Endothelial cell of umbilical vein (primary cell): ENCODE results near the gene ZDHHC11B. TPM values are rescaled to one million over a fixed set of nuclear protein-coding genes. Genes with fewer than 3 reads are reported as not detected.

Experiments used
- BruUV-seq: library from RNA; stranded (reverse); fragments of 400-500 nt; replicated peaks from 2 replicates; lab custom pipeline; 2021; lab: Mats Ljungman, UMichigan
- CTCF ChIA-PET: fragments of 300-600, 350-600 bp; sonication (Branson Sonifier 250); formaldehyde crosslinking; loops from one replicate; lab custom pipeline; 2021; ENCODE audit warnings: antibody characterized with exemption, inconsistent platforms; lab: Charles Lee
- POLR2A ChIA-PET: fragments of 300-600, 350-600 bp; sonication (Branson Sonifier 250); formaldehyde crosslinking; loops from one replicate; lab custom pipeline; 2021; ENCODE audit warnings: antibody characterized with exemption, inconsistent platforms; lab: Charles Lee
- DNase-seq: peaks from one replicate; pipeline ENCODE4 v3.0.0-alpha.2; 2011; ENCODE audit warnings: low read depth, low spot score
- FAIRE-seq: peaks from 2 replicates; lab custom pipeline; 2011; peaks lifted over from hg19 to GRCh38; lab: Jason Lieb, UNC
- H2AFZ ChIP-seq: 2 replicates; pipeline ENCODE4 v1.6.0; 2012; ENCODE audit warnings: low read depth, low read length, control low read depth, inconsistent platforms
- H3K27ac ChIP-seq: 2 replicates; pipeline ENCODE4 v1.5.1; 2011; ENCODE audit warnings: low read depth, mild to moderate bottlenecking, control low read depth, low read length, moderate library complexity; ENCODE audit not compliant: insufficient read depth
- H3K27me3 ChIP-seq, 2 experiments: 2 replicates each; pipeline versions ENCODE4 v1.6.0 to v1.6.1; 2011; ENCODE audit warnings: low read length in 2 of 2, mixed read lengths in 1 of 2; ENCODE audit not compliant: control insufficient read depth in 2 of 2, insufficient read depth in 2 of 2
- H3K36me3 ChIP-seq, 2 experiments: 2 replicates in 1 of 2; 3 replicates in 1 of 2; pipeline ENCODE4 v1.5.1; 2011; ENCODE audit warnings: low read length in 2 of 2, mild to moderate bottlenecking in 1 of 2, moderate library complexity in 1 of 2; ENCODE audit not compliant: control insufficient read depth in 2 of 2, insufficient read depth in 2 of 2; ENCODE audit errors: extremely low read depth in 1 of 2
- H3K4me1 ChIP-seq: 3 replicates; pipeline ENCODE4 v1.5.1; 2011; ENCODE audit warnings: mild to moderate bottlenecking, low read length; ENCODE audit not compliant: control insufficient read depth, insufficient read depth; ENCODE audit errors: extremely low read depth
- H3K4me2 ChIP-seq: 2 replicates; pipeline ENCODE4 v1.6.1; 2011; ENCODE audit warnings: low read length, control low read depth, mixed read lengths; ENCODE audit not compliant: insufficient read depth
- H3K4me3 ChIP-seq, 3 experiments: fragments of 200-600 bp in 1 of 3; sonication (generic), shearing (Covaris generic) in 1 of 3; replicated peaks in 1 of 3; 2 replicates each; pipeline ENCODE4 v1.5.1; 2011 to 2016; ENCODE audit warnings: control low read depth in 3 of 3, low read length in 3 of 3, mild to moderate bottlenecking in 2 of 3, inconsistent platforms in 1 of 3, low read depth in 1 of 3, moderate library complexity in 1 of 3; ENCODE audit not compliant: insufficient read depth in 1 of 3
- H3K79me2 ChIP-seq: 2 replicates; pipeline ENCODE4 v1.6.0; 2012; ENCODE audit warnings: low read length, inconsistent platforms; ENCODE audit not compliant: control insufficient read depth, insufficient read depth
- H3K9ac ChIP-seq: replicated peaks from 2 replicates; pipeline ENCODE3; 2011; ENCODE audit warnings: low read length, control low read depth; ENCODE audit not compliant: insufficient read depth; ENCODE audit errors: extremely low read depth
- H3K9me1 ChIP-seq: replicated peaks from 3 replicates; pipeline ENCODE4 v1.6.0; 2011; ENCODE audit warnings: mild to moderate bottlenecking, low read length; ENCODE audit not compliant: control insufficient read depth, insufficient read depth; ENCODE audit errors: extremely low read depth
- H3K9me3 ChIP-seq: replicated peaks from 2 replicates; pipeline ENCODE4 v1.5.1; 2012; ENCODE audit warnings: low read length, inconsistent platforms; ENCODE audit not compliant: control insufficient read depth, insufficient read depth
- H4K20me1 ChIP-seq: replicated peaks from 2 replicates; pipeline ENCODE3; 2011; ENCODE audit warnings: mild to moderate bottlenecking, low read length; ENCODE audit not compliant: control insufficient read depth, insufficient read depth; ENCODE audit errors: extremely low read depth
- CTCF ChIP-seq, 2 donors: IDR thresholded peaks; 1 replicate in 1 of 2; 2 replicates in 1 of 2; pipeline ENCODE4 v1.5.1; 2011; ENCODE audit warnings: low read length in 2 of 2, mild to moderate bottlenecking in 2 of 2, moderate library complexity in 2 of 2, control low read depth in 1 of 2, inconsistent platforms in 1 of 2, low read depth in 1 of 2; ENCODE audit not compliant: insufficient read depth in 1 of 2; ENCODE audit errors: extremely low read depth in 1 of 2
- EZH2 ChIP-seq: IDR thresholded peaks from 2 replicates; pipeline ENCODE4 v1.6.1; 2012; ENCODE audit warnings: borderline replicate concordance, low read depth, mild to moderate bottlenecking, moderate library complexity, low read length, inconsistent platforms; ENCODE audit not compliant: severe bottlenecking
- JUN ChIP-seq: IDR thresholded peaks from 2 replicates; pipeline ENCODE4 v1.6.1; 2011; ENCODE audit warnings: borderline replicate concordance, low read depth; ENCODE audit not compliant: insufficient read length, insufficient read depth
- MAX ChIP-seq: IDR thresholded peaks from 2 replicates; pipeline ENCODE4 v1.6.1; 2011; ENCODE audit not compliant: insufficient read depth, insufficient read length
- MYC ChIP-seq: IDR thresholded peaks from one replicate; pipeline ENCODE4 v1.6.1; 2011; ENCODE audit warnings: mild to moderate bottlenecking, low read depth, low read length
- POLR2A ChIP-seq: IDR thresholded peaks from 2 replicates; pipeline ENCODE4 v1.6.1; 2012; ENCODE audit warnings: low read depth, mild to moderate bottlenecking, control low read depth, low read length
- dilution Hi-C: fragments of 300-500 bp; cut with MboI; formaldehyde crosslinking; loops from one replicate; pipeline ENCODE4 v1.15.0; 2019; ENCODE audit warnings: low sequenced_read_pairs; ENCODE audit not compliant: extremely low pct_ligation_motif_present
- intact Hi-C: fragments of 100-400 bp; cut with micrococcal nuclease; formaldehyde crosslinking; loops from one replicate; pipeline ENCODE4 v1.10.0; 2022
- polyA plus RNA-seq, 4 experiments: library from polyadenylated mRNA; depleted of rRNA in 3 of 4; stranded (reverse) in 3 of 4; unstranded in 1 of 4; fragments of >200 nt; gene quantifications; 2 replicates each; pipeline versions ENCODE4 v1.2.1 to v1.2.3, GENCODE V29; 2011 to 2012; ENCODE audit warnings: missing spikeins in 1 of 4
- total RNA-seq: library from RNA; stranded (reverse); gene quantifications from 2 replicates; pipeline ENCODE4 v1.2.3, GENCODE V29; 2021

Gene ZDHHC11B
- total and polyA plus RNA-seq, 2 donors (not counting 3 experiments of a cell fraction or from before 2014, with no cell fraction given), result not detected

GRCh38 chr5:662751-663435 is 121.6 kb downstream of the ZDHHC11B start:
- H3K4me1 ChIP-seq, result peaks cover 5% of the 10 kb centered on the region
- no peaks in the 10 kb centered on the region for H3K79me2 ChIP-seq
- TF ChIP-seq EZH2 (no peak), CTCF (IDR thresholded peaks at IDR 0.05; ENCODE audit: extremely low read depth in 1 of 2, insufficient read depth in 1 of 2, low read depth in 1 of 2, low read length in 2 of 2) (no peak), MAX (no peak), POLR2A (no peak), JUN (no peak), MYC (no peak)
- H3K9me1 ChIP-seq, result no peaks in the 10 kb centered on the region
- dilution Hi-C loops (no loop called here), intact Hi-C loops (no loop called here)
- peaks cover 0 to 2% of the 10 kb centered on the region in 2 experiments for H3K36me3 ChIP-seq
- no peak overlapping the region for H2AFZ ChIP-seq
- no peaks in the 10 kb centered on the region for H4K20me1 ChIP-seq
- CTCF ChIA-PET, result no interaction called here
- FAIRE-seq (no peak), DNase-seq (no peak)
- no peaks in the 10 kb centered on the region for H3K27me3 ChIP-seq
- H3K9me3 ChIP-seq, result no peaks in the 10 kb centered on the region
- BruUV-seq, result no TSS peak
- H3K4me3 ChIP-seq, result no peak overlapping the region
- no peak overlapping the region for H3K27ac ChIP-seq
- H3K4me2 ChIP-seq, result no peak overlapping the region
- POLR2A ChIA-PET, result no interaction called here
- no peak overlapping the region for H3K9ac ChIP-seq
